Psoas muscle (tissue), 8 donors: ENCODE results near the gene SH3PXD2B. TPM values are rescaled to one million over a fixed set of nuclear protein-coding genes. Genes with fewer than 3 reads are reported as not detected.
A peak's percentile ranks its signal among the peaks of the same experiment; 100 is the strongest.

Experiments used
- ATAC-seq, 4 donors: fragments of 200-7000 bp; cut with Tn5 transposase; one replicate each; pipeline ENCODE4 v1.9.1; 2020; ENCODE audit warnings: moderate library complexity in 3 of 4, mild to moderate bottlenecking in 2 of 4
- DNase-seq, 2 donors: peaks; one replicate each; pipeline ENCODE4 v3.0.0-alpha.2; 2020
- H3K27ac ChIP-seq: fragments of 200-600 bp; one replicate; pipeline ENCODE4 v1.8.0; 2022
- H3K27me3 ChIP-seq, 3 donors: fragments of 200-600 bp in 1 of 3; one replicate each; pipeline versions ENCODE4 v1.6.1 to v1.8.0; 2013 to 2022; ENCODE audit warnings: low read length in 2 of 3, mild to moderate bottlenecking in 2 of 3, moderate library complexity in 1 of 3; ENCODE audit not compliant: insufficient read depth in 3 of 3
- H3K36me3 ChIP-seq, 2 donors: fragments of 200-600 bp in 1 of 2; one replicate each; pipeline versions ENCODE4 v1.6.1 to v1.8.0; 2013 to 2022; ENCODE audit warnings: low read depth in 1 of 2, mild to moderate bottlenecking in 1 of 2, moderate library complexity in 1 of 2; ENCODE audit not compliant: insufficient read depth in 1 of 2
- H3K4me1 ChIP-seq: fragments of 200-600 bp; one replicate; pipeline ENCODE4 v1.8.0; 2022
- H3K4me3 ChIP-seq: fragments of 200-600 bp; one replicate; pipeline ENCODE4 v1.8.0; 2022; ENCODE audit warnings: mild to moderate bottlenecking
- H3K9me3 ChIP-seq: fragments of 200-600 bp; one replicate; pipeline ENCODE4 v1.8.0; 2022
- WGBS, 3 donors: extraction: QIAGEN DNeasy Blood & Tissue Kit; methylation state at CpG; one replicate each; pipeline versions ENCODE4 v1.1.6 to v1.1.7; 2013; 5-methylcytosine and 5-hydroxymethylcytosine counted together
- intact Hi-C, 2 donors: fragments of 100-400 bp; cut with DNase I; formaldehyde crosslinking; loops; one replicate each; pipeline versions ENCODE4 v1.11.0 to v1.14.2; 2022
- polyA plus RNA-seq, 3 donors: library from polyadenylated mRNA; stranded (reverse); fragments of 200-250 nt; gene quantifications; one replicate each; pipeline ENCODE4 v1.2.3, GENCODE V29; 2013
- total RNA-seq, 4 donors: library from RNA; stranded (reverse); fragmentation: NEBNext Ultra II Directional in 2 of 4; extraction: Animal tissue kit (Norgen Biotek cat#: 25700) in 2 of 4; gene quantifications; one replicate each; pipeline versions ENCODE4 v1.2.1 to v1.2.4, GENCODE V29; 2021 to 2023
- TF ChIP-seq, protein P1 (sequence below): fragments of 200-600 bp; IDR thresholded peaks from one replicate; pipeline ENCODE4 v1.8.0; 2022; ENCODE audit warnings: antibody characterized with exemption
- donor health status: healthy with polysubstance abuse.
- donor health status: DM: no; HTN: no; CAD: no; lungs with moderate emphysema.
- donor health status: Bipolar disorder and iron deficiency.
- donor health status: healthy.
- donor health status: DM: yes; HTN: yes; CAD: no.
- donor health status: DM: no; HTN: no; CAD: no.
- donor health status: DM: no; HTN: no; CAD: no.
- donor health status: DM: yes; HTN: yes; CAD: no.

Gene SH3PXD2B
- total and polyA plus RNA-seq, 7 donors: 0.58 to 5.3 (median 2.5) TPM

DNA sequence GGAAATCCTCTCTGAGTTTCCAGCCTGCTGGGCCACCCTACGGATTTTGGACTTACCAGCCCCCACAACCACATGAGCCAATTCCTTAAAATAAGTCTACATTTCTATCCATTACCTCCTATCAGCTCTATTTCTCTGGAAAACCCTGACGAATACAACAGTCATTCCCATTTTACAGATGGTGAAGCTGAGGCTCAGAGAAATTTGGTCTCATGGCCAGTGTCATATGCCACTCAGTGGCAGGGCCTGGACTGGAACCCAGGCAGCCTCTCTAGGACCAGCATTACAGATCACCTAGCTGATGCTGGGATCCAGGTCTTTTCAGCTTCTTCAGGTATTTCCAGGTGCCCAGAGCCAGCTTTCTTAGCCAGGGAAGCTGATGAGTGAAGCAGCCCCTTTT is 45.0 kb upstream of the SH3PXD2B start:
- ATAC-seq: no peak
- intact Hi-C loops: loop anchor here in 1 of 2 donors (5.0 kb wide), 1 partner anchor 68 kb away; no protein-coding TSS in a partner anchor
- WGBS, 3 donors: 95 to 96% (median 95%) methylated on average over 2 of the region's 2 CpGs
- no peaks in the 10 kb centered on the region for H3K9me3 ChIP-seq
- H3K4me1 ChIP-seq: no peaks in the 10 kb centered on the region
- H3K27me3 ChIP-seq: peaks cover 0 to 6% (median 0%) of the 10 kb centered on the region in 3 donors
- H3K4me3 ChIP-seq: no peak overlapping the region
- DNase-seq: no peak
- H3K36me3 ChIP-seq: no peaks in the 10 kb centered on the region
- TF ChIP-seq, protein P1, sequence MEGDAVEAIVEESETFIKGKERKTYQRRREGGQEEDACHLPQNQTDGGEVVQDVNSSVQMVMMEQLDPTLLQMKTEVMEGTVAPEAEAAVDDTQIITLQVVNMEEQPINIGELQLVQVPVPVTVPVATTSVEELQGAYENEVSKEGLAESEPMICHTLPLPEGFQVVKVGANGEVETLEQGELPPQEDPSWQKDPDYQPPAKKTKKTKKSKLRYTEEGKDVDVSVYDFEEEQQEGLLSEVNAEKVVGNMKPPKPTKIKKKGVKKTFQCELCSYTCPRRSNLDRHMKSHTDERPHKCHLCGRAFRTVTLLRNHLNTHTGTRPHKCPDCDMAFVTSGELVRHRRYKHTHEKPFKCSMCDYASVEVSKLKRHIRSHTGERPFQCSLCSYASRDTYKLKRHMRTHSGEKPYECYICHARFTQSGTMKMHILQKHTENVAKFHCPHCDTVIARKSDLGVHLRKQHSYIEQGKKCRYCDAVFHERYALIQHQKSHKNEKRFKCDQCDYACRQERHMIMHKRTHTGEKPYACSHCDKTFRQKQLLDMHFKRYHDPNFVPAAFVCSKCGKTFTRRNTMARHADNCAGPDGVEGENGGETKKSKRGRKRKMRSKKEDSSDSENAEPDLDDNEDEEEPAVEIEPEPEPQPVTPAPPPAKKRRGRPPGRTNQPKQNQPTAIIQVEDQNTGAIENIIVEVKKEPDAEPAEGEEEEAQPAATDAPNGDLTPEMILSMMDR: no peak
- H3K27ac ChIP-seq: no peak overlapping the region

DNA sequence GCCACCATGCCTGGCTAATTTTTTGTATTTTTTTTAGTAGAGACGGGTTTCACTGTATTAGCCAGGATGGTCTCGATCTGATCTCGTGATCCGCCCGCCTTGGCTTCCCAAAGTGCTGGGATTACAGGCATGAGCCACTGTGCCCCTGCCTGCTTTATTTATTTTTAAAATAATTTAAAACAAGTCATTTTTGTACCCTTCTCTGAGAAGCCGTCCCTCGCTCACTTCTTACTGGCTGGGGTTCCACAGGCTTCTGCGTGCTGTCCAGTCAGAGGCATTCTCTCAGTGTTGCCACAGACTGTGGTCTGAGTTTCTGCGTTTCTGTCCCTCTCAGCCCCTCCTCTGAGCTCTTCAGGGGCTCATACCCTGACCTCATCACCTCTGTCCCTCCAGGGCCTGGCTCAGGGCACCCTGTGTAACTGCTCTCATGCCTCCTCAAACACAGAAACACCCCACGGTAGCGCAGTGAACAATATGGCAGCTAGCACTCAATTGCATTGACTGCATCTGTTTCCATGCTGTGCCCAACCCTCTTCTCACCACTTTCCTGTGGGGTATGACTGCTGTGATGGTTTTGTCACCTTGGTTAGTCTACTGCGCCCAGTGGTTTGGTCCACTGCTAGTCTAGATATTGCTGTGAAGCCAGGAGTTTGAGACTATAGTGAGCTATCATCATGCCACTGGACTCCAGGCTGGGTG is 44.3 kb upstream of the SH3PXD2B start:
- TF ChIP-seq, protein P1: no peak
- ATAC-seq (no peak), DNase-seq (no peak)
- H3K4me3 ChIP-seq: no peak overlapping the region
- no peaks in the 10 kb centered on the region for H3K9me3 ChIP-seq
- no peaks in the 10 kb centered on the region for H3K4me1 ChIP-seq
- 95 to 97% (median 97%) methylated on average over 12 of the region's 12 CpGs for WGBS, 3 donors
- H3K27ac ChIP-seq: no peak overlapping the region
- no peaks in the 10 kb centered on the region for H3K36me3 ChIP-seq
- intact Hi-C loops: loop anchor here in 1 of 2 donors (5.0 kb wide), 1 partner anchor 69 kb away; no protein-coding TSS in a partner anchor
- H3K27me3 ChIP-seq: peaks cover 0 to 6% (median 0%) of the 10 kb centered on the region in 3 donors

DNA sequence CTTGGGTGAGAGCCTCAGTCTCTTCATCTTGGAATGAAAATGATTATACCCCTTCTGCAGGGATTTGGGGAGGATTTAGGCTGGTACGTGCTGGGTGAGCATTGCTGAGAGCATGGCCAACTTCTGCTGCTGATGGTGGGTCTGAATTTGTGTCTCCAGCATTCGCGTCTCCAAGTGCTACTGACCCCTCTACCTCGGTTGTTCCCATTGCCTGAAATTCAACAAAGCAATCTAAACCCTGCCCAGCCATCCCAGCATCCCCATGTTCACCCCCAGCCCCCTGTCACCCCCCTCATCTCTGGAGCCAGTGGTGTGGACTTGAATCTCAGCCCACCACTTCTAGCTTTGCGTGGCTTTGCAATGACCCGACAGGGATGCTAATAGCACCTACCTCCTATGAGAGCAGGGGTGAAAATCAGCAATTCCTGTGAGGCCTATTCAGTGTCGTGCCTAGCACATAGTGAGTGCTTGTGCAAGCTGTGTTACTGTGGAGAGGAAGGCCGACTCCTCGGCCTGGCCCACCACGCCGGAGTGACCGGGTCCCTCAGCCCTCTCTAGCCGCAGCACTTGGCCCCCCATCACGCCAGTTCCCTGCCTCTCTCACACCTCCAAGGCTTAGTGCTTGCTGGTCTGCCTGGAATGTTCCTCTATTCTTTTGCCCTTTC is 43.4 kb upstream of the SH3PXD2B start:
- WGBS, 3 donors: 87 to 90% (median 89%) methylated on average over 14 of the region's 14 CpGs
- Histone ChIP-seq H3K27ac (no peak overlapping the region), H3K27me3 (peaks cover 0 to 6% (median 2%) of the 10 kb centered on the region in 3 donors), H3K4me1 (no peaks in the 10 kb centered on the region), H3K9me3 (no peaks in the 10 kb centered on the region), H3K36me3 (no peaks in the 10 kb centered on the region), H3K4me3 (no peak overlapping the region)
- DNase-seq (no peak), ATAC-seq (no peak)
- TF ChIP-seq, protein P1: no peak
- intact Hi-C loops: loop anchor here in 1 of 2 donors (5.0 kb wide), 1 partner anchor 70 kb away; no protein-coding TSS in a partner anchor

DNA sequence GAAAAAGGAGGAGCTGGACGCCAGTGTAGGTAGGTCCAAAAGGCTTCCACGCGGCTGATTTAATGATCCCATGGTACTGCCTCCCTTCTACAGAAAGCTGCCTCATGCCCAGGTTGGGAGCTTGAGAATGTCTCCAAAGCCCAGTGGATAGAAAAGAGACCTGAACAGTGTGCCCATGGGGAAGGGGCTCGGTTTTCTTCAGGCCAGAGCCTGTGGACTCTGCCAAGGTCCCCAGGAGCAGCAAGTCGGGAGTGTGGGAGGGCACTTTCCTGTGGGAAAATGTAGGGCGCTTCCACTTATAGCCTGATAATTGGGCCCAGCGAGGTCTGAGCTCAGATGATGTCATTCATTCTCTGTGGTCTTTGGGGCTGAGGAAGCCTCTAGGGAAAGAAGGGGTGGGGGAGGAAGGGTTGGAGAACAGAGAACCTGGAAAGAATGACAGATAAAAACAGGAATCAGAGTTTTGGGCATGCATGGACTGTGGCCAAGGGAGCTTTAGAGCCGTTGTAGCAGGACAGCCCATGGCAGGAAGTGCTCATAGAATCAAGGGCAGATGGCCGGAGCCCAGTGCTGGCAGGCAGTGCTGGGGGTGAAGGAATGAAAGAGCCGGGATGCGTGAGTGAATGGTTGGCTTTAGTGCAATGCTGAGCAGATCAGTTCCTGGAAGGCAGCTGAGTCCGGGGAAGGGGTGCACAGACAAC is 42.5 kb upstream of the SH3PXD2B start:
- DNase-seq: peak in 1 of 2 donors; percentile 70
- H3K27me3 ChIP-seq: peaks cover 0 to 6% (median 2%) of the 10 kb centered on the region in 3 donors

More for the DNA sequence above, 42.5 kb upstream of the SH3PXD2B start:
- Histone ChIP-seq H3K9me3 (no peaks in the 10 kb centered on the region), H3K4me3 (no peak overlapping the region), H3K4me1 (no peaks in the 10 kb centered on the region), H3K27ac (peak overlapping the region; percentile 59), H3K36me3 (no peaks in the 10 kb centered on the region)
- peak in 3 of 4 donors; percentile 21 to 64 (median 49) for ATAC-seq
- TF ChIP-seq, protein P1: no peak
- WGBS, 3 donors: 22 to 34% (median 29%) methylated on average over 12 of the region's 12 CpGs
- intact Hi-C loops: loop anchor here in 1 of 2 donors (5.0 kb wide), 1 partner anchor 70 kb away; no protein-coding TSS in a partner anchor
